GM18511 (cell line): ENCODE measurements around the gene MRPS22.

Experiments
- ATAC-seq: cut with Tn5 transposase; IDR thresholded peaks from one replicate; pipeline ENCODE4 v1.9.1; 2021; ENCODE audit warnings: mild to moderate bottlenecking, moderate library complexity; ENCODE audit not compliant: unreplicated experiment

The MRPS22 gene

GRCh38 chr3:139311557-139311956 lies 32.3 kb upstream of the MRPS22 start:
- ATAC-seq: no peak

- ATAC-seq: no peak
These were observed 31.4 kb upstream of the MRPS22 start for GRCh38 chr3:139312416-139312815.

DNA sequence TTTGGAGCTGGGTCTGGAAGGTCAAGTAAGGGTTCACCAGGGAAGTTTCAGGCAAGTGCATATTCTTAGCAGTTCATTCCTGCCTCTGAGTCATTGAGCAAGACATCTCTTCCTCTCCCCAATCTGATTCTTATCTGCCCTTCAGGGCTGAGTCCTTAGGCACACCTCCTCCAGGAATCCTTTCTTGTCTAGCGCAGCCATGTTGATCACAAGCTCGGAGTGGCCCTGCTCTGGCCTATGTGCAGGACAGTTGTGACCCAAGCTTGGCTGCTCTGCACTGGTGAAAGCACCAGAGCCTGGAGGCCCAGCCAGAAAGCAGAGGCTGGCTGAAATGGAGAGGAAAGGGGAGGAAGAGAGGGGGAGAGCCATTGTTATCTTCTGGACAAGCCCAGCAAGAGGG lies 30.9 kb upstream of the MRPS22 start:
- ATAC-seq: no peak

DNA sequence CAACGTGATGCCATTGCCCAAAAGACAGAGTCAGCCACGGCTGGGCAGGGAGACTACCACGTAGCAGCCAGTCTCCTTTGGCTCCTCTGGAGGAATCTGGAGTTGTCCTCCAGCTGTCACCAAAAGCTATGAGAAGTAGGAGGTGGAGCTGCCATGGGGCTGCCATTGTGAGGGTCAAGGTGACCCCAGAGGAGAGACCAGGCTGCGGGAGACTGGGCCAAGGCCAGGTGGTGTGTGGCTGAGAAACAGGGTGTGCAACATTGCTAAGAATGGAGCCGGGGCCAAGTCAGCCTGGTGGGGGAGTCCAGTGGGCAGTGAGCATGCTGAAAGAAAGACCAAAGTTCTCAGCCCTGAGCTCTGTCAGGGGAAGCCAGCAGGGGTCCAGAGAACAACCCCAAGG lies 29.9 kb upstream of the MRPS22 start:
- no peak for ATAC-seq

- no peak for ATAC-seq
These were observed 26.6 kb upstream of the MRPS22 start for GRCh38 chr3:139317215-139317614.

DNA sequence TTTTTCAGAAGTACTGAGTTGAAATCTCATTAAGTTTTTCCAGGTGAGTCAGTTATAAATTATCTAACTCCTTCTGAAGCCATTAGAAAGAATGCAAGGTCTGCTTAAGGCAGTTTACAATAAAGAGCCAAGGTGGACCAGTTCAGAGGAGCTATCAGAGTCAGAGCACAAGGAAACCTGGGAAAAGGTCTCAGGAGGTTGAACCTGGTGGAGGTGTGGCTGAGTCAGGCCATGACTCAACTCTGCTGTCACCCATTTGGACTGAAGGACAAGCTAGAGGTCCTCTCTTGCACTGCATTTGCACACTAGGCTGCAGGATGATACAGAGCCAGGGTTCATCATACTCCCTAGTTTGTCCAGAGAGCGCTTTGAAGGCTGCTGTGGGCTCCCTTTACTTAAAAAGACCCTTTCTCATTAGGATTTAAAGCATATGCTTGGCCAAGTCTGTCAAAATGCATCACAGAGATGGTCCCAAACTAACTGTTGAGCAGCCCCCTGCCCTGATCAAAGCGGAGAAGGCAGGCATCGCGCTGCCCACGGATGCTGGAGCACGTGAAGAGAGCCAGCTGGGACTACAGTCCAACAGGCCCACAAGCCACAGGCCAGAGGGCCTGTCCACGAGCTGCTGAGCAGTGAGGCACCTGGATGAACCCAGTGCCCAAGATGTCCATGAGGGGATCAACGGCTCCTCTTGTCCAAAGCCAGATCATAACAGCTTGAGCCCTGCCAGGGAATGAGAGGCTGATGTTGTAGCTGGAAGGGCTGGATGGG lies 26.0 kb upstream of the MRPS22 start:
- ATAC-seq: no peak

GRCh38 chr3:139318431-139318816 lies 25.4 kb upstream of the MRPS22 start:
- ATAC-seq: no peak

DNA sequence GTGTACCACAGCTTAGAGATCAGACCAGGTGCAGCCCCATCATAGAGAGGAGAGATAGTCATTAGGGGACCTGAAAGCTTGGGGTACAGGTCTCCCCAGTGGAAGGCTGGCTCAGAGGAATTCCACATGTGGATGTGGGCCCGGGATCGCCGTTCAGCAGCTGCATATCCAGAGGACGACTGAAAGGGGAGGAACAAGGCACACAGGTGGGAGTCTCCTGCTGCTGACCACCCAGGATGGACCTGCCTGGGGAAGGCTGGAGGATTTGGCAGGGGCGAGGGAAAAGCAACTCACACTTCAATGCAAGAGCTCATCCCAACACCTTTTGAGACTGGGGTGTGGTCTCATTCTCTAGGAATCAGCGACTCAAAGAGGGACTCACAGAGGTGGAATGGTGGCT lies 25.0 kb upstream of the MRPS22 start:
- ATAC-seq: no peak

GRCh38 chr3:139319428-139320402 lies 24.1 kb upstream of the MRPS22 start:
- no peak for ATAC-seq

- ATAC-seq: no peak
These were observed 23.1 kb upstream of the MRPS22 start for GRCh38 chr3:139320551-139321309.

- ATAC-seq: no peak
These were observed 21.5 kb upstream of the MRPS22 start for GRCh38 chr3:139322346-139322745.

DNA sequence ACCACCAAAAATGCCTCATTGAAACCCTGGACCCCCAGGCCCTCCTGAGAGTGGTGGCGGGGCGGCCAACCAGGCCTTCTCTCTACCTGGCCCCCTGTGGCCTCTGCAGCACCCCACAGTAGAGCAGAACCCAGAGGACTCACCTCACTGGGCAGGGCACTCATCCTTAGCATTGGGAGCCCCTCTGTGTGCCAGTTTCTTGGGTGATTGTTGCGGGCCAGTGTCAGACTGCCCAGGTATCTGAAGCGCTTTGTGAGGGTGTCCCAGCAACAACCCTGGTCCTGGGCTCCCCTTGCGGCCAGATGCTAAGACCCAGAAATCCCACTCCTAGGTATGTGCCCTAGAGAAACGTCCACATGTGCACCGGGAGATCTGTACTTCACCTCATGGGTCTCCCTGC lies 20.7 kb upstream of the MRPS22 start:
- no peak for ATAC-seq

- no peak for ATAC-seq
These were observed 19.4 kb upstream of the MRPS22 start for GRCh38 chr3:139324456-139324855.

DNA sequence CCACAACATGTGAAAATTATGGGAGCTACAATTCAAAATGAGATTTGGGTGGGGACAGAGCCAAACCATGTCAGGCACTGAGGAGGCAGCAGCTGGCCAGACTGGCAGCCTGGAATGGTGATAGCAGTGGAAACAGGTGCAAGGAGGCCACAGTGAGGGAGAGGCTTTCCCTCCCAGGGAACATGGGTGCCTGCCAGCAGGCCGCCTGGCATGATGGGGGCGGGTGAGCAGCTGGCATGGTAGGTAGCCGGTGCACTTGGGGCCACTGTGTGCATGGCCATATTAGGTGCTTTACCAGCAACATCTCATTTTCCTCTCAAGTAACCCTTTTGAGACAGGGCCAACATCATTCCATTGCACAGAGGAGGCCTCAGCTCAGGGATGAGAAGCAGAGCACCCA lies 18.3 kb upstream of the MRPS22 start:
- no peak for ATAC-seq

DNA sequence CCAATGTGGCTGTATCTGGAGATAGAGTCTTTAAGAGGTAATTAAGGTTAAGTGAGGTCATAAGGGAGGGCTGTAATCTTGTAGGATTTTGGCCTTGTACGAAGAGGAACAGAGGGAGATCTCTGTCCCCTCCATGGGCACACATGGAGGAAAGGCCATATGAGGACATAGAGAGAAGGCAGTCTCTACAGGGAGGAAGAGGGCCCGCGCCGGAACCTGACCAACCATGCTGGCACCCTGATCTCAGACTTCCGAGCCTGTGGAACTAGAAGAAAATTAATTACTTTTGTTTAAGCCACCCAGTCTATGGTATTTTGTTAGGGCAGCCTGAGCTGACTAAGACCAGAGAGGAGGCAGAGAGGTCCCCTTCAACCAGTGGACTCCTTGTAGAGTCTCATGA lies 17.7 kb upstream of the MRPS22 start:
- ATAC-seq: no peak

- no peak for ATAC-seq
These were observed 17.1 kb upstream of the MRPS22 start for GRCh38 chr3:139326707-139327106.

DNA sequence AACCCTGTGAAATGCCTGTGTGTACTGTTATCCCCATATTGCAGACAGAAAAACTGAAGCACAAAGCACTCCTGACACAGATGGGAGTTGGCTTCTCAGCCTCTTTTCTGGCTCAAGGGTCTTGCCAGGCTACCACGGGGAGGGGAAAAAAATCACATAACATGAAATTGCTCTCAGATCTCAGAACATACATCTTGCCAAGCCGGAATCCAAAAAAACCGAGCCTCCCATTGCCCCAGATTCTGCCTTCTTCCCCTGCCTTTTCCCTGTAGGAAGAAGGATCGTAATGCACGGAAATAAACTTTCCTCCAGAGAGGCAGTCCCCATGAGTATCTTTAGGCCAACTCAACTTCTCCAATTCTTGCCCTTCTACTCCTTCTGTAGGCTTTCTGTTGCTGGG lies 16.6 kb upstream of the MRPS22 start:
- no peak for ATAC-seq

DNA sequence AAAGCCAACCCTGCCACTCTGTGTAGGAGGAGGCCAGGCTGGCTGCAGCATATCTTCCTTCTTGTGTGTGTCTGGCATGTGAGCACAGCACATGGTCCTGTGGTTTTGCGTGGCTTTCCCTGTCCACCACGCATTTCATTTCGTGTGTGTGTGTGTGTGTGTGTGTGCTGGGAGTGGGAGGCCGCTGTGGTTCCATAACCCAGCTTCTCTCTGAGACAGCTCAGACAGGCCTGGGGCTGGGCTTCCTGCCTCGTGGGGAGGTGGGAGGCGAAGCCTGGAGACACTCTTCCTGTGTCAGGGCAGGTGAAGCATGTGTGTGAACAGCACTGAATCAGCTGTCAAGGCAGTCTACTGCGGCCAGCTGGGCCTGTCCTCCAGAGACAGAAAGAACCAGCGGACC lies 16.0 kb upstream of the MRPS22 start:
- ATAC-seq: no peak

GRCh38 chr3:139328356-139328755 lies 15.5 kb upstream of the MRPS22 start:
- no peak for ATAC-seq

- peak; percentile 98 for ATAC-seq
These were observed 14.4 kb upstream of the MRPS22 start for GRCh38 chr3:139329364-139329850.

DNA sequence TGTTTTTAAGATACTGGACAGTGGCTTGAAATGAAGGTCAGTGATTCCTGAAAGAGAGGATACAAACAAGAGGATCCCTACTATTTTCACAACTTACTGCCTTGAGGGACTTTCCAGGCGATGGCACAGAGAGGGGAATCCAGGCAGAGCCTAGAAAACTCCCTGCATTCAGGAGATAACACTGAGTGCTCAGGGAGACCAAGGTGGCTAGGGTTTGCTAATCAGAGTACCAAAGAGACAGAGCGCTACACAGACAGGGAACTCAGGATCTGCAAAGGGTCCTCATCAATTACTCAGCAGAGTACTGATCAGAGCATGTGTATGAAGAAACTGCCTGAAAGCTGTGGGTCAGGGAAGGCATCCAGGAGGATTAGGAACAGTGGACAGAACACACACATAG lies 11.7 kb upstream of the MRPS22 start:
- no peak for ATAC-seq
